Measurements from ENCODE around the gene ETV3. TPM values are rescaled to one million over a fixed set of nuclear protein-coding genes. Genes with fewer than 3 reads are reported as not detected.
"Not testable (repeated sequence)": the region's sequence is repeated elsewhere in the genome, so short reads cannot be mapped to it uniquely, and the experiment has no call there.

ETV3 gene
- 28.8 TPM for total RNA-seq

DNA sequence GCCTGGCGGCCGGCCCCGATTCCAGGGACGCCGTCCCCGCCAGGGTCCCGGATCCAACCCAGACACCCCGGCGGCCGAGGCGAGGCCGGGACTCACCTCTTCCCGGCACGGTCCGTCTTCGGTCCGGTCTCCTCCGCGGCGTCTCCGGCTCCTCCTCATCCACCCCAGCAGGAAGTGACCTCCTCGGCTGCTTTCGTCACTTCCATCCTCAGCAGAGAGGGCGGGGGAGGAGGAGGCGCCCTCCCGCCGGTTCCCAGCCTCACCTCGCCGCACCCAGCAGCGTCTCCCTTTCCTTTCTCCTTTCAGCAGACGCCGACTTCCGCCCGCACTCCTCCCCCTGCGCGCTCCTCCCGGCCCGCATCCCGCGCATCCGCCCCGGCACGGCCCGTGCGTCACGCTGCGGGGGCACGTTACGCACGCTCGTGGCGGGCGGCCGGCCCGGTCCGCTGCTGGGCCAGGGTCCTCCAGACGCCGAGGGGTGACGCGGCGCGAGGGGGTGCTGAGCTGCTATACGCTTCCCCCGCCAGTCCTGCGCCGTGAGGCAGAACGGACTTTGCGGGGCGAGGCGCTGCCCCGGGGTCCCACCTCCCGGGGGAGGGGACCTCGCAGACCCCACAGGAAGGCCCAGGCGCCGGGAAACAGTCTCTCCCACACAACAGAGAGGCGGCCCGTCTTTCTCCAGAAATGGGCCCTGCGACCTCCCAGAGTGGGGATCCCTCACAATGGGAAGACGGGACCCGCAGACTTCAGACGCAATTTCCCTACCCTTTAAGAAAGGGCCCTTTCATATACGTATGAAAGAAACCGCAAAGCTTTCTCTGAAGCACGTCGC, at the start of gene ETV3:
Gene ETV3 (minus strand): TSS at position 176 of the 832 bp plus-strand sequence. CDS start 2,043 bp downstream, outside the sequence.
- peak; percentile 96 for DNase-seq

DNA sequence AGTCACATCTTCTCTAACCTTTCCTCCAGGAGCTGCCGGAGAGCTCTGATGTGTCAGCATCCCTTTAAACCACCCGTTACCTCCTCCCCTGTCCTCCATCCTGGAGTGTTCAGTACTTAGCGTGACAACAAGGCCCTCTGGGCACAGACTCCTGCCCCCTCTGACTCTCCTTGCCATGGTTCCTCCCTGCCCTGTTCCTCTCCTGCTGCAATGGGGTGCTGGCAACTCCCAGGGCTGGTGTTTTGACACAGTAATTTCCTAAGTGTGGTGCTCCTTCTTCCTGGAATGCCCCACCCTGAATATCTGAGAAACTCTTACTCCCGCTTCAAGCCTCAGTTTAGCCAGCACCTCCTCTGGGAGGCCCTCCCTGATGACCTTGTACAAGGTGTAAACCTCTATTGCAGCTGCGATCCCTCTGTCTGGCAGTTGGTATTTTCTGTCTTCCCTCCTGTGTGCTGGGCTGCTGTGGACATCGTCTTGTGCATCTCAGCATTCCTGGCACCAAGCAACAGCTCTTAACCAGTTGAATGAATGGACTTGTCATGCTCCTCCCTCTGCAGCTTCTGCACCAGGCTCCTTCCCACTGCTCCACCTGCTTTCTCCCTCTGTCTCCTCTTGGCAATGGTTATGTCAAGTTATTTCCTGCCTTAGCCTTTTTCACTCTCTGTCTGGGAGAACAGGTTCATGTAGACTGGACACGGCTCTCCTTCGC, 48.2 kb upstream of the ETV3 start:
- no peak for DNase-seq

DNA sequence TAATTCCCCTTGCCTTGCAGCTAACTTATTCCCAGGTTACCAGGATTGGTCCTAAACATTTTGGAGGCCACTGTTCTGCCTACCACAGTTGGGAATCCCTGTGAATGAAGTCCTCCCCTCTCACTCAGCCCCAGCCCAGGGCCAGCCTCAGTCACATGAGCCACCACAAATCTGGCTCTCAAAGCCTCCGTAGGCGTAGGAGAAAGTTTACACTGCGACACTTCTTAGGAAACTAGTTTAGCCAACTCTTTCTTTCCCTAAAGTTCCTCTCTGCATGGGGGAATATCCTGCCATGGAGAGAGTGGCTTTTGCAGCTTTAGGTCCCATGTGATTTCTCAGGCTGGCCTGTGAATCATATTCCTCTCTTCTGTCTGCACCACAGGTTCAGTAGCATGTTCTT, 45.7 kb upstream of the ETV3 start:
- no peak for DNase-seq

DNA sequence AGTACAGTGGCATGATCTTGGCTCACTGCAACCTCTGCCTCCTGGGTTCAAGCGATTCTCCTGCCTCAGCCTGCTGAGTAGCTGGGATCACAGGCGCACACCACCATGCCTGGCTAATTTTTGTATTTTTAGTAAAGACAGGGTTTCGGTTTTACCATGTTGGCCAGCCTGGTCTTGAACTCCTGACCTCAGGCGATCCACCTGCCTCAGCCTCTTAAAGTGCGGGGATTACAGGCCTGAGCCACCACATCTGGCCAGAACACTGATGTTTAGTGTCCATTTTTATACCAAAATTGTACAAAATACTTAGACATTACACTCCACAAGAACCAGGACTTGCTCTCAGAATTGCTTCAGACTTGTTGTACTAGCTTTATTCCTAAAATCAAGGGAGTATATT, 44.2 kb upstream of the ETV3 start:
- not testable (repeated sequence) for DNase-seq

DNA sequence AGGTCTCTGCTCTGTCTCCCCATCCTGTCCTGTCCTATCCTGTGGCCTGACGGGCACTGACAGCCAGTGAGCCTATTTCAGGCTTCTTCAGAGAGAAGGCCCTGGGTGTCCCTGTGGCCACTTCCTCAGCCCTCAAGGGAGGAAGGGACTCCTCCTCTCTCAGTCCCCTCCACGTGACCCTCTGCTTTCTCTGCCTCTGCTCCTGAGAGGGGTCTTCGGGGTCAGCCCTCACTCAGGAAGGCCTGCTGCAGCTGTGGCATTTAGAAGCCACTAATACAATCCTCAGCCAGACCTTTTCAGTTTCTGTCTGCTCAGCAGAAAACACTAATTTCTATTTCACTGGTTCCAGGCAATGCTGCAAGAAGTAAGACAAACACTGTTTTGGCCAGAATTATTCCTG, 43.6 kb upstream of the ETV3 start:
- no peak for DNase-seq

DNA sequence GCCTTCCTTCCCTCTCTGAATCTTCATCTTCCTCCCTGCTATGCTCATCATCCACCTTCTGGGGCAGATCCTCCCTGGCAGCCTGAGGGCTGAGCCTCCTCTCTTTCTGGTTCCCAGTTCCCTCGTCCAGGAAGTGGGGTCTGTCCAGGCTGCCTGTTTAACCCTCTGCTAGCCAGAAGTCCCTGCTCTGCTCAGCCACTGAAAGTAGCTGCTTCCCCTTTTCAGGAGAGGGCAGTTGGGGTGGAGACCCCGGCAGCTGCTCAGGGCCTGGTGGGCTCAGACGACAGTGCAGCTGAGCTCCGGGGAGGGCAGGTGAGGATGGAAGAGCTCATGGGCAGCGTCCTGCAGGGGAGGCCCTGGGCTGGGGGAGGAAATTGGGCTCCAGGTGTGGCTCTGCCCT, 43.1 kb upstream of the ETV3 start:
- no peak for DNase-seq

DNA sequence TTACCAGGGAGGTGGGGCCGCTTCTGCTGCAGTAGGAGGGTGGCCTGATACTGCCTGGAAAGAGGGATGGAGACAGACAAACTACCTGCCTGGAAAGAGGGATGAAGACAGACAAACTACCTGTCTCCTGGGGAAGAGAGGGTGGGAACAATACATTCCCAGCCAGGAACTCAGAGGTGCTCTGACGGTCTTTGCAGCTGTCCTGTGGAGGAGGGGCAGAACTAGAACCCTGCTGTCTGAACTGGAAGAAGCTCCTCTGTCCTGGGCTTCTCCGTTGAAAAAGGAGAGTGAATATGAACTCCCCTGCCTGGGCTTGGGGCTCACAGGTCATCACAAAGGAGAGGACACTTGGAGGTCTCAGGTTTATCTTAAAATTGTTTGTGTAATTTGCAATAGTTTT, 40.3 kb upstream of the ETV3 start:
- DNase-seq = no peak

DNA sequence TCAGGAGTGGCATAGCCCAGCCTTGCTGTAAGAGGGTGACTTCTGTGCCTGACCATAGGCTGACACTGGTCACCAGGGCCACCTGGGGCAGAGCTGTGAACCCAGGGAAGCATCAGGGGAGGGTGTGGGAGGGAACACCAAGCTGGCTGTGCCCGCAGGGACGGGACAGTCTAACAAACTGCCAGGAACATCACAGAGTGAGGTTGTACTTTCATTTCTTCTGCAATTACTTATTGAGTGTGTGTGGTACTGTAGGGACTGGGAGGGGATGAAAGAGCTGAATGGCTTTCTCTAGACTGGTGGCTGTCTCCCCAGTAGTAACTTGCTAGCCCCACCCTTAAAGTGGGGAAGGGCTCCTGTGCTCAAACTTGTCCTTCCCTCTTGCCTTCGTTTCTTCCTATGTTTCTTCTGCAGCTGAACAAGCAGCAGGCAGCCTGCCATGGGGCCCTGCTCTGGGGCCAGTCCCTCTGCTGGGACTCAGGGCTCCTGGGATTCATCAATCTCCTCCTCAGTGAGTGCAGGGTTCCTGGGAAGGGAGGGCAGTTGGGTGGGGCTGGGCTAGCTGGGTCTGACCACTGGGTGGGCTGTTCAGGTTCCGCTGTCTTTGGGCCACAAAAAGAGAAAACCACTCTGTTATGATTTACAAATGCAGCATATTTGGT, 39.7 kb upstream of the ETV3 start:
- no peak for DNase-seq

DNA sequence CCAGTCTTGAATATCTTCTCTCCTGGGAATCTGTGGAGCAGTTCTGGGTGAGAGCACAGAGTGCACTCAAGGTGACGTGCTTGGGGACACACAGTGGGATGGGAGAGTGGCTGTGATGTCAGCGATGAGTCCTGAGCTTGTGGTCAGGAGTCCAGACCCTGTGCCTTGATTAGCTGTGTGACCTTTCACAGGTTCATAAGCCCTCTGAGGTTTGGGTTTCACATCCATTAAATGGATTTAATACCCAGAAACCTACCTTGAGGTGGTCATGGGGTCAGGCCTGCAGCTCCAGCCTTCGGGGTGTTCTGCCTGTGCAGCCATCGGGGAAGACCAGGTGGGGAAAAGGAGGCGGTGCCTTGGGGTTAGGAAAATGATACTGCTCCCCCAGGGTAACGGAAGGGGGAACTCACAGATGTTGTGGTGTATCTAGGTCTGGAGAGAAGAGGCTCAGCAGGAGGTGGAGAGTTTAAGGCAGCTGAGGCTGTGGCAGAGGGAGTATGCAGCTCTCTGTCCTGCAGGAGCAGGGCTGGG, 38.5 kb upstream of the ETV3 start:
- no peak for DNase-seq

DNA sequence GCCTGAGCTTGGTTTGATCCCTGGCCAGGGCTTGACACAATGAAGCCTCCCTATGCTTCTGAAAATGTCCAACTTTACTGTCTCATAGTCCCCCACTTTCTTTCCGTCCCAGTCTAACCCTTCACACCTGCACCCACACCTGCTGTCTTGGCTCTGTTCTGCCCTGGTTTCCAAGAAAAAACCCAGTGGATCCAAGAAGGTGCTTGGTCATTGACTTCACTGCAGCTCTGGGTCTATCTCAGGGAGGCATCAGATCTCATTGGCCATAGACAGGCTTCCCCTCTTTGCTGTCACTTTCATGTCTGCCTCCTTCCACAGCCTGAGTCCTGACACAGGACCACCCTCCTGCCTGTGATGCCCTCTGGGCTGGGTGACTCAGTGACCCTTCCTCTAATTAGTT, 37.8 kb upstream of the ETV3 start:
- DNase-seq = no peak

DNA sequence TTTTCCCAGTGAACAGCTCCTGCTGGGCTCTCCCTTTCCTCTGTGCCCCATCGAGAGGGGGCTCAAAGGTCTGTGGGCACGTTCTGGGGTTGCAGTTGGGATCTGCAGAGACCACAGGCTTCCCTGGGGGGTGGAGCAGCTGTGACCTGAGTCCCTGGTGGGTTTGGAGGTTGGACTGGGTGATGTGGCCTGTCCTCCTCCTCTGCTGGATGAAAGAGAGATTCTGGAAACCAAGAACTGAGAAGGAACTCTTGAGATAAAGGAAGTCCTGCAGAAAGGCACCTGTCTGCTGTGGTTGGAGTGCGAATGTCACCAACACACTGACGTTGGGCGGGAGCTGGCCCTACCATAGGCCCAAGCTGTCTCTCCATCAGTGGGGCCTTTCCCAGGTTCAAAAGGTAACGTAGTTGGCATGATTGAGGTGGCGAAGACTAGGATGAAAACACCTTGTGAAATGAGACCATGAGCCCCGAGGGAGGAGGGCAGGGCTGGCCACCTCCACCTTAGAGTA, 35.8 kb upstream of the ETV3 start:
- no peak for DNase-seq

DNA sequence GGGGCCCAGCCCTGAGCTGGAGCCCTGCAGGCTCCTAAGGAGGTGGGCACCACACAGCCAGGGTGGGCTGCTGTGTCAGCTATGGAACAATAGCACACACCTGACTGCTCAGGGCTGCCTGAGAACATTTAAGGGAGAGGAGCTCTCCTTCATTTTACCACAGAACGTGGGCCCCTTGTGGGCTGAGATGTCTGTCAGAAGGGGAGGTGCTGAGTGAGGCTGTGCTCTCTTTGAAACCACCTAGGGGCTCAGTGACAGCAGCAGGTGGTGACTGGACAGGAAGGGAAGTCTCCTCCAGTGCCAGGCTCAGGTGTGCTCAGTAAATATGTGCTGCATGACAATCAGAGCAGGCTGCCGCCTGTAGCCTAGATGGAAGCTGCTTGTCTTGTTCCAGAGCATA, 35.0 kb upstream of the ETV3 start:
- DNase-seq = not testable (repeated sequence)

DNA sequence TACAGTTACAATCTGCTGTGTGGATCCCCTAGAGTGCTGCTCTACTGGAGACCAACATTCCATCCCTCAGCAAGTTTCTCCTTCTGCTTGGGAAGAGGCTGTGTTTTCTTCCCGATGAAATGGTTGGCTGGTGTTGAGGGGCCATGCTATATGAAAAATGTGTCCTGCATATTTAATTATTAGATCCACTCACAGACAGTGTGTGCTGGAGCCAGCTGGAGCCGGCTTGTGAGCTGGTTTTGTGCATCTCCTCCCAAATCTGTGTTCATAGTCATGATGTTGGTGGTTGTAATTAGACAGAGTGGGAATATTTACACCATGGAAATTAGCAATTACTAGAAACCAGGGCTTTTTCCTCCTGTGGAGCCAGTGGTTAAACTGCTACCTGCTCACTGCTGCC, 34.4 kb upstream of the ETV3 start:
- not testable (repeated sequence) for DNase-seq

DNA sequence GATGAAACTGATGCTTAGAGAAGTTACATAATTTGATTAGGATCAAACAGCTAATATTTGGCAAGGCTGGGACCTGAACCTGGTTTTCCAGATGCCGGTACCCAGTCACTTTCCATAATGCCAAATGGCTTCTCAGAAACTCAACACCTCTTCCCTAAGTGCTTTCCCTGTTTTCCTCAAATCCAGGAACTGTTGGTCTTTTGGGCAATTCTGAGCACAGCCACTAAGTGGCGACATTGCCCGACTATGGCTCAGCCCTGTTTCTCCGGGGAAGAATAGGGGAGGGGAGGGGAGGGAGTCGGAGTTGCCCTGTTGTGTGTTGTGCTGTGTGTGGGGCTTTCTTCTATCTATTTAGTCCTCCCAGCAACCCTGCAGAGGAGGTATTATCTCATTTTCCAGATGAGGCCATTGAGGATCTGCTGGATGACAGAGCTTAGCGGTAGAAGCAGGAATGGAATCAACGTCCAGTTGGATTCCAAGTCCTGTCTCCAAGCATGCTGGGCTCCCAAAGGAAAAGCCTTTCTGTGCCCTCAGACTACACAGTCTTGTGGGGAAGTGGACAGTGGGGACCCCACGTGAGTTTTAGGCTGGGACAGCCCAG, 33.8 kb upstream of the ETV3 start:
- DNase-seq = not testable (repeated sequence)

DNA sequence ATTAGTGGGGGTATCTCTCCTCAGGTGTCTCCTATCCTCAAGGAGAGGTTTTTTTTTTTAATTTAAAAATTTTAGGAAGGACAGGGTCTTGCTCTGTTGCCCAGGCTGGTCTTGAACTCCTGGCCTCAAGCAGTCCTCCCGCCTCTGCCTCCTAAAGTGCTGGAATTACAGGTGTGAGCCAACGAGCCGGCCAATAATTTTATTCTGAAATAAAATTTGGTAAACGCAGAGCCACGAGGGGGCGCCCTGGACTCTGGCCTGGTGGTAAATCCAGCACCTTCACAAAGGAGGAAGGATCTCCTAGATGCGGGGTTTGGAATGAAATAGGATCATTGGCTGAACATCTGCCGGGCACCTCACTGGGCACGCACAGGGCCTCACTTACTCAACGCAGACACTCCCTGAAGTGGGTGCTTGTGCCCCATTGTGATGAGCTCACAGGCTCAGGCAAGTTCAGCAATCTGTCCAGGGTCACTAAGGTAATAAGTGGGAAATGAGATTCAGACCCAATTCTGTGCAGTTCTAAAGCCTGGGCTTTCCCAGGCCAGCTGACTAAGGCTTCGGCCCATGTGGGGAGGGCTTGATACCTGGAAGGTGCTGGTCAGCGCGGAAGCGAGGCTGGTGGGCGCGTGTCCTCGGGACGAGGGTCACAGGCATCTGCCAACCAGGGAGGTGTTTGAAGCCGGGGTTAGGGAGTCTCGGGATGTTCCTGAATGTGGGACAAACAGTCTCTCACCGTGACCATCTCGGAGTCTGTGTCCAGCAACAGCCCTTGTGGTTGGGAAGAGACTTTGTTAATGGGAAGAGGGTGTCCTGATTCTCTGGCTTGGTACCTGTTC, 32.7 kb upstream of the ETV3 start:
- DNase-seq = peak; percentile 28

DNA sequence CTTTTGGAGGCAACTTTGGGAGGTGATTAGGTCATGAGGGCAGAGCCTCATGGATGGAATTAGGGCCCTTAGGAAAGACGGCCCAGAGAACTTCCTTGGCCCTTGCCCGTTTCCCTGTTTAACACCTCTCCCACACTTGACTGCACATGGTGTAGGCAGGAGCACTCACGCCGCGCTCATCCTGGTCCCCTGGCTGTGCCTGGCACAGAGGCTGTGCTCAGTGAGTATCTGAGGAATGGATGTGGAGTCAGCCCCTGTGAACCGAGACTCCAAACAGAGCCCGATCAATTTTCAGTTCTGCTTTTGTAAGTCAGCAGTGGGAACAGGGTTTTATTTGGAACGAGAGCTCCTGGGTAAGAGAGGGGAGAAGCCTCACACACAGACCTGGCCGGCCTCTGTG, 29.8 kb upstream of the ETV3 start:
- no peak for DNase-seq

DNA sequence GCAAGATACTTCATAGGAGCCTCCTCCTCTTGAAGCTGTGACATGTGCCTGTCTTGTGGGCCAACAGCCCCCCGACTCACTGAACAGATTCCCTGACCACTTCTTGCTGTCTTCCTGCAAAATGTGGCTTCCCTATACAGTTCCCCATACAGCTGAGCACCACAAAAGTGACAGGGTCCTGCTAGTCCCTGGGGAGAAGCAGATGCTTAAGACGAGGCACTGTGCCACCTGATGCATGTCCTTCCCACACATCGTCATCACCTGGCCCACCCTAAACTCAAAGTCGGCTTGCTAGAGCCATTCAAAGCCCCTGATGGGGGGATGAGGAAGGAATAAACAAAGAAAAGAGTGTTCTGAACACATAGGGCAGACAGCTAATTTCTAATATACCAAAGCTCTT, 29.2 kb upstream of the ETV3 start:
- no peak for DNase-seq

DNA sequence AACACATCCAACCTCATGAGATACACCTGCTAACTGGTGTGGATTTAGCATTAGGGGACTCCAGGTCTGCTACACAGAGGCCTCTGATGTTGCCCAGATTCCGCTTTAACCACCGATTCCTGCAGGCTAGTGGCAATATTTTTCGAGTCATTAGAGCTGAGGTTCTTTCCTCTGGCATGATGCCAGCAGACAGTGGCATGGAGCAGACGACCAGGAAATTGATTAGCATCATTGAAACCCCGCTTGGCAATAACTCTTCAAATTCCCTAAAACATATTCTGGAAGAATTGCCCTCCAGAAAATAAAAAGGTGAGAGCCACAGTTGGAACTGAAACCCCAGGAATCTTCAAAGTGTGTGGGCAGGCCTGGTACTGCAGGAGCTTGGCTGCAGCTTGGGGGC, 28.4 kb upstream of the ETV3 start:
- no peak for DNase-seq

DNA sequence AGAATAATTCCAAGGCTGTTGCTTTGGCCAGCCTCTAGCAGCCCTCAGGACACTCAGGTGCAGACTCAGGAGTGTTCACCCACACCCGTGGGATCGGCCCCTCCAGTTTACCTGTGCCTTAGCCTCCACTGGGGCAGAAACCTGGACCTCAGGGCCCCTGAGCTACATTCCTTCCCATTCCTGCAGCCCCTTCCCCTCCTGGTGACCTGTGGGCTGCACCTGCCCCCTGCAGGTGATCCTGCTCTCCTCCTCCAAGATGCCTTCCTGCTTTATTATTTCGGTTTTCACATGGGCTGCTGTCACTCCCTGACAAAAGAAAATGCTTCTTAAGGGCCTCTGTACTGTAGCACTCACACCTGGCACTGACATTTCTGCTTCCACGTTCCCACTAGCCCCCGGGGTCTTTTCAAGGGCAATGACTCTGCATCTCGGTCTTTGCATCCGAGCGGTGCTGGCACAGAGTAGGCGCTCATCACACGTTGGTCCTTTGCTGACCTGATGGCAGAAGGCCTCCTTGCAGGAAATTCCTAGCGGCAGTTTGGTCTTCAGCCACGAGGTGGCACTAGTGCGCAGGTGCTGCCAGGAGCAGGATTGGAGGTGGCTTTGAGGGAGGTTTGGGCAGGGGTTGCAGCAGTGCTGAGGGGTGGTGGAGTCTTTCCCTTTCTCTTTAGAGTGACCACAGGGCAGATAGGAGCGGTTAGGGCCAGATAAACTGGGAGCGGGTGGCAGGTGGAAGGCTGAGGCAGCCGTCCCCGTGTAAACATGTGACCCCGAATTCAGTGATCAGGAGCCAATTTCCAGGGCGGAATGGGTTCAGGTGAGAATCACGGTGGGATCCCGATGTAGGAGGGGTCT, 25.3 kb upstream of the ETV3 start:
- peak; percentile 79 for DNase-seq

DNA sequence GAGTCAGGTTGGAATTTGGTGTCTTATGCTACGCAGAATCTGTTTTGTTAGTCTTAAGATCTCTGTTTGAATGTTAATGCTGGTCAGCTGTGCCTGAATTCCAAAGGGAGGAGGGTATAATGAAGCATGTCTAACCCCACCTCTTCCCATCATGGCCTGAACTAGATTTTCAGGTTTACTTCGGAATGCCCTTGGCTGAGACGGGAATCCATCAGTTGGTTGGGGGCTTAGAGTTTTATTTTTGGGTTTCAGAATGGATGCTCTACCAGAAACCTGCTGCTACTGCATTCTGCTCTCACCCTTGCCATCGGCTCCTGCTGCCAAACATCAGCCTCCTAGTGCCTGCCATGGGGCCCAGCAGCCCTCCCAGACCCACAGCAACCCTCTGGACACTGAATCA, 24.1 kb upstream of the ETV3 start:
- DNase-seq = peak; percentile 45

Data from tongue (tissue), 2 donors.